ENCODE results near the gene ADGRV1. TPM values are rescaled to one million over a fixed set of nuclear protein-coding genes. Genes with fewer than 3 reads are reported as not detected.
A peak's percentile ranks its signal among the peaks of the same experiment; 100 is the strongest.

The ADGRV1 gene
- total RNA-seq, 1 donor from 2014 or later = 31.9 TPM

DNA sequence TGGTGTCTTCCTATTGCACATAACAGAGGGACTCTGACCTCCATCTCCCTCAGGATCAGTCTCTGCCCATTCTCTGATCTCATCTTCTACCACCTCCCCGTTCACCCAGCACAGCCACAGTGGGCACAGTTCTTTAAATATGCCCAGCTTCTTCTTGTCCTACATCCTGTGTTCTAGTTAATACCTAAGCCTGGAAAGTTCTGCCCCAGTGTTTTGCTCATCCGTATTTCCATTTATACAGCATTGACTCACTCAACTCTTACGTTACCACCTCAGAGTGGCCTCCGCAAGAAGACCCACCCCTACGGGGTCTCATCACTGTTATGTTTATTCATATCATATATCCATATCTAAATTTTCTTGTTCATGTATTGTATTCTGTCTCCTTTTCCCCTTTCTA, 315.5 kb downstream of the ADGRV1 start:
- DNase-seq (ENCODE audit: low spot score) = no peak

DNA sequence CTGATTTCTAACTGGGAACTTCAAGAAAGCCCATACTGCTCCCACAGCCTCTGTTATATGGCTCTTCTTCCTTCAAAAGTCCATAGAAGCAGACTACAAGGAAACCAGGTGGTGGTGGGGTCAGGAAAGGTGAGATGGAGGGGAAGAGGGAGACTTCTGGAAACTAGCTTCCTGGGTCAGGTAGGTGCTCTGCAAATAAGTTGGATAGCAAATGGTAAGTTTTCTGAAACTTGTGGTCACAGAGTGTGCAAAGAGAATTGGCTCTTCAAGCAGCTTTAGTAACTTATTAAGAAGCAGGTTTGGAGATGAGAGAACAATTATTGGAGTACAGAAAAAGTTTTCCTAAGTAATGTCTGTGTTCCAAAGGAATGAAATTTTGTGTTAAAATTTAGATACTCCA, 316.9 kb downstream of the ADGRV1 start:
- no peak for DNase-seq (ENCODE audit: low spot score)

DNA sequence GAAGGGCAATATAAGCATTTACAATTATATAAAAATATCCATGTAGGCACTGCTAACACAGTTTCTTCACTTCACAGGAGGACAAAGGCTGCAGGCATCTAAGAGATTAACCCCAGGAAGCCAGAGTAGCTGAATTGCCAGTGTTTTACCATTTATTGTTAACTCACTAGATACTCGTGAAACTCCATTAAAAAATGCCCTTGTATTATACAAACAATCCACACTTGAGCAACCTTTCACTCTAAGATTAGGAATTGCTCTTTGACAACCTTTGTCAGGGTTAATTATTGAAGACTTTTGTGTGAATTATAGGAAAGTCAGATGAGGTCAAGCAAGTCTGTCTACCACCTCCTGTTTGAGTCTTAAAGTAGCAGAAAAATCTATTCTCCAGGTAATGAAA, 317.8 kb downstream of the ADGRV1 start:
- no peak for DNase-seq (ENCODE audit: low spot score)

DNA sequence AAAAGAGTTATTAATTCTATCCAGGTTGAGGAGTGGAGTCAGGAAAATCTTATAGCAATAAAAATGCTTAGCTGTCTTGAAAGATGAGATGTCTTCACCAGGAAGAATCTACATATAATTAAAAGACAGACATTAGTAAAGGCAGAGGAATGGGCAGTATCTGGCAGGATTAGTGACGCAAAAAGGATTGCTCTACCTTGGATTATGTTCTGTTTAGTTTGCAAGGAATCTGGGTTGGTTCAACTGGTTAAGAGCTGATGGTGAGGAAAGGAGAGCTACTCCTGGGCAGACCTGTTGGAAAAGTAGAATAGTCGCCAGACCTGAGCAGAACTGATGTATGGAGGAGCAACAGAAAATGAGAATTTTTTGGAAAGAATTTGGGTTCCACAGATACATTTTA, 318.5 kb downstream of the ADGRV1 start:
- DNase-seq (ENCODE audit: low spot score) = no peak

DNA sequence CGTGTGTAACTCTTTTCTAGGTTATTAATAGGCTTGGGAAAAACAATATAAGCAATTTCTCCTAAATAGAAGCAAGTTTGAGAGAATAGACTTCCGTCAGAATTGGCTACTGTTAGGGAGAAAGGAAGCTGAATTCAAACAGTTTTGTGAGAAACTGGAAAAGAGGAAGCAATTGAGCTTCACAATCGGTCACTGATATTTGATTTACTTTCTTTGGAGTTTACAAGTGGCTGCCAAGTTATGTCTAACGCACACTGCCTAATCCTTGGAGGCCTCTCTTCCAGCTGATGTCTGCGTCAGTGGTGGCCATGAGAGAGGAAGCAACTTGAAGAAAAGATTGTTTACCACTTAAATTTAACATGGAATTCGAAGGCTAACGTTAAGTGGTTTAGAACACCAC, 319.5 kb downstream of the ADGRV1 start:
- peak; percentile 29 for DNase-seq (ENCODE audit: low spot score)

DNA sequence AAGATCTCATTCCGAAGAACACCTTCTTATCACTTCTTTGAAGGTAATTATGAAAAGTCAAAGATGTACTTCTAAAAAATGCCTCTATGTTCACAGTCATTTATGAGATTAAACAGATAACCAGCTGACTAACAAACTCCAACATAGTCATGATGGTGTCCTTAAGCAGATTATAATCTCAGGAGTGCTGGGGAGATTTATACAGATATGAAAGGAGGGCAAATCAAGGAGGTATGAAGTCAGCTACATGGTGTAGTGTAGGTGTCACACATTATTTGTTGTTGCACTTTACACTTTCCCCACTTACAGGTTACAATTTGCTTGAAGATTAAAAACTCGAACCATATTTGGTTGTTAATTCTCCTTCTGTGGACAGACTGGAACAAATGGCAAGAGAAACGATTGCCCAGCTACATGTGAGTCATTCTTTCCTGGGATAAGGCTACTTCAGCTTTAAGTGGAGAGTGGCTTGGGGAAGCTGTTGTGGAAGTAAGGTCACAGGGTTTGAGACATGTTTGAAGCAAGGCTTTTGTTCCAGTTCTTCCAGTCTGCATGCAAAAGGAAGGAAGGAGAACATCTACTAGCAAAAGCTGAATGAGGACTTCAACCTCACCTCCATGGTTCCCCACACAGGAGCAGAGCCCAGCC, 320.1 kb downstream of the ADGRV1 start:
- peak; percentile 16 for DNase-seq (ENCODE audit: low spot score)

DNA sequence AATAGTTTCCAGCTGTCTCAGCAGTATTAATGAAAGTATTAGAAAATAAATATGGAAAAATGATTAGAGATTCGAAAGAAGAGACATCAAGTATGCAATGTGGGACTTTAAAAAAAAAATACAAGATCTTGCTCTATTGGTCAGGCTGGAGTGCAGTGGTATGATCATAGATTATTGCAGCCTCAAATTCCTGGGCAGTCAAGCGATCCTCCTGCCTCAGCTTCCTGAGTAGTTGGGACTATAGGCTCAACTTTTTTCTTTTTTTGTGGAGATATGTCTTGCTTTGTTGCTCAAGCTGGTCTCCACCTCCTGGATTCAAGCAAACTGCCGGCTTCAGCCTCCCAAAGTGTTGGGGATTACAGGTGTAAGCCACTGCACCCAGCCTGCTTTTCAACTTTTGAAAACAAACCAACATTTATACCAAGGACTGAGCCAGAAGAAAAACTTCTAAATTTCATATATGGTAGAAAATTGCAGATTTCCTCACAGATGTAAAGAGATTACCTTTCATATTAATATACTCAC, 323.1 kb downstream of the ADGRV1 start:
- DNase-seq (ENCODE audit: low spot score) = no peak

DNA sequence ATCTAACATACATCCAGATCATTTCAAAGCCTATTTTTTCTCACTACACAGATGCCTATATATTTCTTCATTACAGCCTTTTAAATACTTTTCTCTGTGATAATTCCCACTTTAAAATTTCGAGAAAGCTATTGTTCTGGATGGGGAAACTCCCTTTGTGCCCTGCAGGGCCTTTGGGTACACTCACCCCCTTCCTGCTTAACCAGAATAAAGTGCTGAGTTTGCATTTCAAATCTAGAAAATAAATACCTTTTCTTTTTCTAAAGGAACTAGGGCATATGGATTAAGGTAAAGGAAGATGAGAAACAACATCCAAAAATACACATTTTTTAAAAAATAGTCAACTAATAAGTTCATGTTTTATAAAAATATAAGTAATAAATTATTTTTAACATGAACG, 323.9 kb downstream of the ADGRV1 start:
- DNase-seq (ENCODE audit: low spot score) = no peak

DNA sequence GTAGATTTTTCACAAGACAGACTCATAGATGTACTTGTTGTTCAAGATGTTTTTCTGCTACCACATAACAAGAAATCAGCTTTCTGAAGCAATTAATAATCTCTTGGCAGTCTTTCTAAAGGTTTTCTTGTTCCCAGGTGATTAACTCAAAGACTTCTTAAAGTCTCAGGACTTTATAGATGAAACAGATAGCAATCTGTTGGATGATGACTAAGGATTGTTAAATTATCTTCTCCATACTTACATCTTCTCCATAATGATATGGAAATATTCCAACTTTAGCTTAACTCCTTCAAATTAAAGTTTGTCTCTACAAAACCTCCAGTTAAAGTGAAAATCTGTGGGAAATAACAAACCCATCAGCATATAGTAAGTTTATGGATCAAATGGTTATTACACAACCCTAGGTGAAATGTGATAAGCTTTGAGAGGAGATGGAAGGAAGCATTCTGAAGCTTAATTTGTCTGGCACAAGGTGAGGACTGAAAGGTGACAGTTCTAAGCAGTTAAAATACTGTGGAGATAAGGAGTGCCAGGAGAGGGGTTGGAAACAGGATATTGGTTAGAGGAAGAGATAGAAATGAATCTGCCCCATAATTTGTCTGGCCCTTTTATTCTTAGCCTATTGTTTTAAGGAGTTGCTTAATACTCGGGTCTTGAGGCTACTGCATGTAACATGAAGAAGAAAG, 326.7 kb downstream of the ADGRV1 start:
- DNase-seq (ENCODE audit: low spot score) = no peak

DNA sequence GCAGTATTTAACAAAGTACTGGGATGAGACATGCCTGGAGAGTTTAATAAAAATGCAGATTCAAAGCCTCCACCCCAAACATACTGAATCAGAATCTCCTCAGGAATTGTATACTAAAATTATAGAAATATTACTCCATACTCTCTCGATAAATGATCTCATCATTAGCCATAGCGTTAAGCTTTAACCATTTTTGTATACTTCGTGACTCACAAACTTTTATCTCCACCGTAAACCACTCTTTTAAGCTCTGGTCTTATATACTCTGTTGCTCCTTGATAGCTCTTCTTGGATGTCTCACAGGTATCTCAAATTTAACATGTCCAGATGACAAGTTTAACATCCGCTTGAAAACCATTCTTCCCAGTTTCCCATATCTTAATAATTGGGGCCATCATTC, 327.8 kb downstream of the ADGRV1 start:
- no peak for DNase-seq (ENCODE audit: low spot score)

DNA sequence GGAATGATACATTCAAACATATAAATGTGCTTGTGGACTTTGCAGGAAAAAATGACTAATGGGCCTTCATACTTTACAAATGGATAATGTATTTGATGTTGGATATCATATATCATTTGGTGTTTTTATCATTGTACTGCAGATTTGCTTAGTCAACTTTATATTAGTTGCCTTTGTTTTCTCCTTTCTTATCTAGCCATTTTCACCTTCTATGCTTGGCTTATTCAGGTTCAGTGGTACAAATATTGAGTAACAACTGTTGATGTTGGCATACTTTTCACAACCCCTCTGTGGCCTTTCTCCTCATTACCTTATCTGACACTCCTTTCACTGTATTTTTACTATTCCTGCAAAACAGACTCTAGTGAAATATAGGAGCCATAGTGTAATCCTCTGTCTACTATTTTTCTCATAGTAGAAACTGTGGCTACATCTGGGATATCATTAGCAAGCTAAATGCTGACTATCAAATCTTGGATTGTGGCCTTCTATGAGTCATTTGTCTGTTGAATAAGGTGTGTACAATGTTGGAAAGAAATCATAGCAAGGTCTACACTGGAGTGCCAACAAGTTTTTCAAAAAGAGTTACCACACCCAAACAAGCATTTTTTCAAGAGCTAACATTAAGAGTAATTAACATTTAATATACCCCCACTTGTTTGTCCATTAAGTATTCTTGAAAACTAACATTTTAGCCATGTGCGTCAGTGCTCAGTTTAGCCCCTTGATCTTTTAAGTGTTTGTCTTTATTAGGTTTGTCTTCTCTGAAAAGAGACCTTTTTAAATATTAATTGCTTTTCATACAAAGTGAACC, 330.1 kb downstream of the ADGRV1 start:
- DNase-seq (ENCODE audit: low spot score) = no peak

DNA sequence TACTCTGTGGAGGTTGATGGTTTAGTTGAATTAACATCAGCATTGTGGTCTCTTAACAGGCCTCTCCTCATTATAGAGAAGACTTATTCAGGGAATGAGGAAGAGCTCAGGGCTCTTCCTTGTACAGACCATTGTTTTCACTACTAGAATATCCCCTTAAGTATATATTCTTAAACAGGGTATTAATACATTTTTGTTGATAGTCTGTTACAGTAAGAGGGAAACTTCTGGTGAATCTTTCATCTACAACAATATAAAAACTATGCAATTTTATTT, 330.7 kb downstream of the ADGRV1 start:
- DNase-seq (ENCODE audit: low spot score) = no peak

DNA sequence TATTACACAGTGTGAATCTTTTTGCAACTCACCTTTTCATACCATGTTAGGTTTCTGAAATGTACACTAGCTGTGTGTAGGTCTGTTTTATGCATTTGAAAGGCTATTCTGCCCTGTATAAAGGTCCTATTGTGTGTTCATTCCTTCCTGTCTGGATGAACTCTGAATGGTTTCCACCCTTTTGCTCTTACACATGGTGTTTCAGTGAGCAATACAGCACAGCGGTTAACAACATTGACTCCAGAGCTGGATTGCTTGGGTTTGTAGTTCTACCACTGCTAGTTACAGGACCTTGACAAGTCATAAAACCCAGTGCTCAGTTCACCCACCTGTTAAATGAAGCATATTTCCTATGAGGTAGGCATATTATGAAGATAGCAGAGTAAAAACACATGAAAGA, 331.6 kb downstream of the ADGRV1 start:
- DNase-seq (ENCODE audit: low spot score) = no peak

DNA sequence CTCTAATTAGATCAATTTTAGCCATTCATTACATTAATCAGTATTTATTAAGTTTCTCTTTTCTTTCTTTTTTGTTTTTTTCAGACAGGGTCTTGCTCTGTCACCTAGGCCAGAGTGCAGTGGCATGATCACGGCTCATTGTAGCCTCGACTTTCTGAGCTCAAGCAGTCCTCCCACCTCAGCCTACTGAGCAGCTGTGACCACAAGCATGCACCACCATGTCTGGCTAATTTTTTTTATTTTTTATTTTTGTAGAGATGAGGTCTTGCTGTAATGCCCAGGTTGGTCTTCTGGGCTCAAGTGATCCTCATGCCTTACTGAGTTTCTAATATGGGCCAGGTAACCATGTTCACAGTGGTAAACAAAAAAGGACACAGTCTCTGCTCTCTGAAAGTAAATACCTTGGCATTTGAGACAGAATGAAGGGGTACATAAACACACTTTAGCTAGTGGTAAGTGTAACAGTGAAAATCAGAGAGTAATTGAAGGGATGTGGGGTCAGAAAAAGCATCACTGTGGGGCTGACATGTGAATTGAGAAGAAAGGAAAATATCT, 336.3 kb downstream of the ADGRV1 start:
- DNase-seq (ENCODE audit: low spot score) = no peak

DNA sequence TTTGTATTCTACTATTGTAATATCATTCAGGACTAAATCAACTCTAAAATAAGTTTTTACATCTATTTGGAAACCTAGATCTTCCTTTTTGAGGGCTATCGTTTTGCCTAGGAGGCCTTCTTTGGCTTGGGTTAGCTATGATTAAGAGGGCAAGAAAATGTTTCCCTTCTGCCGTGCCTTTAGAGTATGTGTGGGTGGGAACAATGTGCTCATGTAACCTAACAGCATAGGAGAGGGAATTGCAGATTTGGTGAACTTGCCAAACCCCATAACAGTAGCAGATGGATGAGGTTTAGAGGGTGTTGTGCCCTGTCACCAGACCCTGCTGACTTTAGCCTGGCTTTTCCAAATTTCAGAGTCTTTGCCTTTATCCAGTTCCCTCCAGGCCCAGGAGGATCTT, 339.0 kb downstream of the ADGRV1 start:
- no peak for DNase-seq (ENCODE audit: low spot score)

DNA sequence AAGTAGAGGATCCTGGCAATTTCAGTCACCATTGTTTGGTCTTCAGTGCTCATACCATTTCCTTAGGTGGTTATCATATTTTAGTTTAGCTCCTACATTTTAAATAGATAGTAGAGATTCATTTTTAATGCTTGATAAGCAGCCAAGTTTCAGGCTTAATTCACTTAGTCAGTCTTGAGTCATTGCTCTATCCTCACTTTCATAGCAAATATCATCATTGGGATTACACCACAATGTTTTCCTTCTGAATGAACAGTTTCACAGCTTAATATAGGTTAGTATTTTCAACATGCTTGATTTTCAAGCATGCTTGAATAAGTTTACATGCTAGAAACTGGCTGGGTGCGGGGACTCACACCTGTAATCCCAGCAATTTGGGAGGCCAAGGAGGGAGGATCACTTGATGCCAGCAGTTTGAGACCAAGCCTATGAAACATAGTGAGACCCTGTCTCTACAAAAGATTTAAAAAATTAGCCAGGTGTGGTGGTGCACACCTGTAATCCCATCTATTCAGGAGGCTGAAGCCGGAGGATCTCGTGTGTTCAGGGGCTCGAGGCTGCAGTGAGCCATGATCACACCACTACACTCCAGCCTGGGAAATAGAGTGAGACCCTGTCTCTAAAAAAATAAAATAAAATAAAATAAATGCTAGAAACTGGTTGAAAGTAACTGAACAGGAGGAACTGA, 339.9 kb downstream of the ADGRV1 start:
- no peak for DNase-seq (ENCODE audit: low spot score)

DNA sequence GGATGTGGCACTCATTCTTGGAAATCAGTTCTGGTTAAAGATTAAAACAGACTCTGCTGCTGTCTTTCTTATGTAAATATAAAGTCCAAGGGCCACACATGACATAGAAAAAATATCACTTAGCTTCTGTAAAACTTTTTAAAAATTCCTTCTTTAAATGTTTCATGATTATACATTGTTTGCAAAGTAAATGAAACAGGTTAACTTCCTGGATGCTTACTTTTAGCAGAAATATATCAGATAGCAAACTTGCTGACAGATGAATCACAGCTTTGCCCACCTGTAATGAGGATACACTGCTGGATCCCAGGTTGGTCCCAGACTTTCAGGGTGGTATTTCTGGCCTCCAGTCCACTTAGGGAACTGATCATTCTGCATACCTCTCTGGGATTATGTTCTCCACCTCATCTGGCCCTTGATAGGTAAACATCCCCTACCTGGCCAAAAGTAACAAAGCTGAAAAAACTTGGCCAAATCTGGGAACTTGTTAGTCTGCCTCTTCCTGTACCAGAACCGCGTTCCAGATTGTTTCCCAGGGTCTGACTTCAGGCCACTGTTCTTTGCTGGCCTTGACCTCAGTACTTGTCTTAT, 340.5 kb downstream of the ADGRV1 start:
- DNase-seq (ENCODE audit: low spot score) = no peak

DNA sequence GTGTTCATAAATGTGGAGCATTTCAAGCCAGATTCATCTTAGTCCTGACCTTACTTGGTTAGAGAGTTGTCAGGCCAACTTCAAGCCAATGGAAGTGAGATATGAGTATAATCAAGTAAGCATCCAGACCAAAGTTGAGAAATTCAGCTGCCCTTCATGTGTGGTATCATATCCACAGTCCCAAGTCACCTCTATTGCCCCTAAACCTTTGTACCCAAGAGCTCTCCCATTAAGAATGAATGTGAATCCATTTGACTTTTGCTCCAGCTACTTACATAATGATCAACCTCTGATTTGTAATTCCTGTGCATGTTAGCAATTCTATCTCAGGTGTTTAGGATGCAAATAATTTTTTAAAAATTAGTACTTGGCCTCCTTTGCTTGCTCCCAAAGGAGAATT, 342.7 kb downstream of the ADGRV1 start:
- DNase-seq (ENCODE audit: low spot score) = no peak

DNA sequence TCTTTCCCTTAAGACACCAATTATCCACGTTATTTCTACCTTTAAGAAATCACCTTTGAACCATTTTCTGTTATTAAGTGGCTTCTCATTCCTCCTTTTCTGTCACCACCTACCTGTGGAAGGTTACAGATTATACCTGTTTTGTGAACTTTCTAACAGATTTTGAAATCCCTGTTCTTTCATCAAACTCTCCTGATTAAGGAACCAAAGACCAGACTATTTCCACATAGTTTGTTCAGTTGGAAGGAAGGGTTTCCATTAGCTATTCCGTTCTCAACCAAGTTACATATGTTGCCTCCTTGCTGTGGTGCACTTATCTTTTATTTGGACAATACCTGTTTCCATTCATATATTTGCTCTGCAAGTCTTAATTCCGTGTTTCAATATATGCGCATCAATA, 343.6 kb downstream of the ADGRV1 start:
- no peak for DNase-seq (ENCODE audit: low spot score)

DNA sequence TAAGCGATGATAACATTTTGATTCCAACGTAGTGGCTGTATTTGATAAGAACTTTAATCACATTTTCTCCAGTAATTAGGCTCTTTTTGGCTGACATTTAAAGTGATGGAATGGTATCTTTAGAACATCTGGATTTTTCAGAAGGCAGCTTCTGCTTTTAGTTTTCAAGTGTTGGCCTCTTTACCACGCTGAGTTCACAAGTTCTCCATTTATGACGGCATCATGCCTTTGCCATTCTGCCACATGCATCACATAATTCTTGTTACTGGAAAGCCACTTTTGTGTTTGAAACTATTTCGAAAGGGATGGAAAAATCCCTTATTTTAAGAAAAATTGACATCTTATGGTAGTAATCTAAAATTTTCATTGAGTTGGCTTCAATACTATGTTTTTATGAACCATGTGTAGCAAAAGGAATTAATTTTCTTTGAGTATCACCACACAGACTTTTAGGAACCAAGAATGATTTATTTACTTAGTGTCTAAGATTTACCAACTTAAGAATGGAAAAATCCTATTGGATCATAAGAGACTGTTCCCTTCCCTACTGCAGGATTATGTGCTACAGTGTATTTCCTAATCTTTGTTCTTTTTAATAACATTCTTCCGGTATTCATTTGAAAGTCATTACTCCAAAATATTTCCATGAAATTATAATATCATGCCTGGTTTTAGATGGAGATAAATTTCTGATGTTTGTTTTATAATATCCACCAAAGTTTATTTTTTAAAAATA, 344.2 kb downstream of the ADGRV1 start:
- DNase-seq (ENCODE audit: low spot score) = no peak

DNA sequence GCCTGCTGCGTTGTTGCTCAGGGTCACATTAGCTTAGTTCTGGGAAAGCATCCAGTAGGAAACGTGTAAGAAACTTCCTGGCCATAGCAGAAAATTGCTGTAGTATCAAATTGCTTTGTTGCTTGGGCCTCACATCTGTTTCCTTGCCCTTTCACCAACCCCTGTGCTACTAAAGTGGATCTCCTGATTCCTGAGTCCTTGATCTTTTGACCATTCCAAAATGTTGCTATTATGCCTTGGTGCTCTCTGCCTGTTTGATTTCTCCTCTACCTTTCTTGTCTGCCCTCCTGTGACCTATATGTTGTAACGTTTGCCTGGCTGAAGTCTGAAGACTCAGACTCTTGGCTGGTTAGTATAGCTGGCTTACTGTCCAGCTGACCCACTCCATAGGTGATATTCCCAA, 350.5 kb downstream of the ADGRV1 start:
- no peak for DNase-seq (ENCODE audit: low spot score)

Measured in mucosa of gallbladder (tissue), 1 donor.